Cardiac muscle cell (in vitro differentiated cells and primary cell): ENCODE results near the gene ALG1. TPM values are rescaled to one million over a fixed set of nuclear protein-coding genes. Genes with fewer than 3 reads are reported as not detected.
A peak's percentile ranks its signal among the peaks of the same experiment; 100 is the strongest.
"Not testable (repeated sequence)": the region's sequence is repeated elsewhere in the genome, so short reads cannot be mapped to it uniquely, and the experiment has no call there.

Experiments
- DNase-seq, 2 donors: peaks; one replicate each; pipeline versions ENCODE4 v3.0.0 to v3.0.0-alpha.2; 2010 to 2017; ENCODE audit warnings: low read depth in 1 of 2, low spot score in 1 of 2
- H3K27ac ChIP-seq: fragments of 200-600 bp; sonication (generic); 2 replicates; pipeline ENCODE4 v1.5.1; 2016
- H3K27me3 ChIP-seq: fragments of 200-600 bp; sonication (generic); 2 replicates; pipeline ENCODE4 v1.6.0; 2016; ENCODE audit warnings: control low read depth
- H3K36me3 ChIP-seq: fragments of 200-600 bp; sonication (generic); 2 replicates; pipeline ENCODE4 v1.5.1; 2016; ENCODE audit warnings: control low read depth
- H3K4me1 ChIP-seq: fragments of 200-600 bp; sonication (generic); 2 replicates; pipeline ENCODE4 v1.8.1; 2017; ENCODE audit warnings: low read depth, mild to moderate bottlenecking, mixed run types
- H3K4me3 ChIP-seq: fragments of 200-600 bp; sonication (generic); 2 replicates; pipeline ENCODE4 v1.5.1; 2016; ENCODE audit warnings: mild to moderate bottlenecking
- H3K9me3 ChIP-seq: fragments of 200-600 bp; sonication (generic); 2 replicates; pipeline ENCODE4 v1.5.1; 2017; ENCODE audit warnings: low read depth, mild to moderate bottlenecking, control low read depth
- CTCF ChIP-seq: IDR thresholded peaks from 2 replicates; pipeline ENCODE4 v1.5.1; 2012; ENCODE audit warnings: low read depth, mild to moderate bottlenecking, low read length
- polyA plus RNA-seq: library from polyadenylated mRNA; unstranded; fragments of >200 nt; fragmentation: Nextera tagmentation; extraction: Ambion mirVana; gene quantifications from 2 replicates; pipeline ENCODE4 v1.2.1, GENCODE V29; 2016
- total RNA-seq: library from RNA; depleted of rRNA; stranded (reverse); fragments of >200 nt; gene quantifications from 2 replicates; pipeline ENCODE4 v1.2.3, GENCODE V29; 2016

Gene ALG1
- total and polyA plus RNA-seq, 2 experiments from 2014 or later = 20.2 to 26.5 TPM

- Histone ChIP-seq H3K9me3 (no peaks in the 10 kb centered on the region), H3K27ac (no peak overlapping the region), H3K36me3 (no peaks in the 10 kb centered on the region), H3K27me3 (no peaks in the 10 kb centered on the region), H3K4me3 (no peak overlapping the region), H3K4me1 (no peaks in the 10 kb centered on the region)
- no peak for DNase-seq
- no peak for TF ChIP-seq CTCF
These were observed 31.2 kb upstream of the ALG1 start for GRCh38 chr16:5040451-5040850.

- Histone ChIP-seq H3K9me3 (no peaks in the 10 kb centered on the region), H3K36me3 (no peaks in the 10 kb centered on the region), H3K27me3 (no peaks in the 10 kb centered on the region), H3K4me3 (no peak overlapping the region), H3K4me1 (no peaks in the 10 kb centered on the region), H3K27ac (no peak overlapping the region)
- no peak for TF ChIP-seq CTCF
- DNase-seq = peak in 1 of 2 donors; percentile 22
These were observed 30.0 kb upstream of the ALG1 start for GRCh38 chr16:5041600-5042133.

- Histone ChIP-seq H3K27me3 (no peaks in the 10 kb centered on the region), H3K27ac (no peak overlapping the region), H3K4me3 (no peak overlapping the region), H3K9me3 (no peaks in the 10 kb centered on the region), H3K36me3 (no peaks in the 10 kb centered on the region), H3K4me1 (no peaks in the 10 kb centered on the region)
- DNase-seq = peak in 1 of 2 donors; percentile 7
- no peak for TF ChIP-seq CTCF
These were observed 29.0 kb upstream of the ALG1 start for GRCh38 chr16:5042574-5043171.

- Histone ChIP-seq H3K4me3 (no peak overlapping the region), H3K27ac (no peak overlapping the region), H3K36me3 (no peaks in the 10 kb centered on the region), H3K27me3 (no peaks in the 10 kb centered on the region), H3K4me1 (no peaks in the 10 kb centered on the region), H3K9me3 (no peaks in the 10 kb centered on the region)
- no peak for TF ChIP-seq CTCF
- no peak for DNase-seq
These were observed 27.6 kb upstream of the ALG1 start for GRCh38 chr16:5044011-5044540.

GRCh38 chr16:5044581-5044980 is 27.1 kb upstream of the ALG1 start:
- not testable (repeated sequence) for H3K4me3 ChIP-seq, H3K9me3 ChIP-seq, DNase-seq, H3K27ac ChIP-seq, H3K36me3 ChIP-seq, H3K27me3 ChIP-seq, H3K4me1 ChIP-seq

GRCh38 chr16:5045499-5046115 is 26.0 kb upstream of the ALG1 start:
- Histone ChIP-seq H3K4me1 (no peaks in the 10 kb centered on the region), H3K9me3 (no peaks in the 10 kb centered on the region), H3K27ac (no peak overlapping the region), H3K36me3 (no peaks in the 10 kb centered on the region), H3K27me3 (no peaks in the 10 kb centered on the region), H3K4me3 (no peak overlapping the region)
- no peak for TF ChIP-seq CTCF
- no peak for DNase-seq
